Fibroblast of skin of left biceps (primary cell): ENCODE measurements around the gene ANO6.
"Not testable (repeated sequence)": the region's sequence is repeated elsewhere in the genome, so short reads cannot be mapped to it uniquely, and the experiment has no call there.

Source experiments
- DNase-seq, 2 experiments: peaks; one replicate each; pipeline ENCODE4 v3.0.0-alpha.2; 2013; ENCODE audit warnings: low read depth in 2 of 2

The ANO6 gene

DNA sequence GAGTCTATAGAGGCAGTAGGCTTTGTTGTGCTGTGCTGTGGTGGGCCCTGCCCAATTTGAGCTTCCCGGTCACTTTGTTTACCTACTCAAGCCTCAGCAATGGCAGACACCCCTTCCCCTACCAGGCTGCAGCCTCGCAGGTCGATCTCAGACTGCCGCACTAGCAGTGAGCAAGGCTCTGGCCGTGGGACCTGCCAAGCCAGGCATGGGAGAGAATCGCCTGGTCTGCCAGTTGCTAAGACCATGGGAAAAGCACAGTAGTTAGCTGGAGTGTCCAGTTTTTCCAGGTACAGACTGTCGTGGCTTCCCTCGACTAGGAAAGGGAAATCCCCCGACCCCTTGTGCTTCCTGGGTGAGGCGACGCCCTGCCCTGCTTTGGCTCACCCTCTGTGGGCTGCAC, 26.3 kb downstream of the ANO6 start:
- no peak for DNase-seq

DNA sequence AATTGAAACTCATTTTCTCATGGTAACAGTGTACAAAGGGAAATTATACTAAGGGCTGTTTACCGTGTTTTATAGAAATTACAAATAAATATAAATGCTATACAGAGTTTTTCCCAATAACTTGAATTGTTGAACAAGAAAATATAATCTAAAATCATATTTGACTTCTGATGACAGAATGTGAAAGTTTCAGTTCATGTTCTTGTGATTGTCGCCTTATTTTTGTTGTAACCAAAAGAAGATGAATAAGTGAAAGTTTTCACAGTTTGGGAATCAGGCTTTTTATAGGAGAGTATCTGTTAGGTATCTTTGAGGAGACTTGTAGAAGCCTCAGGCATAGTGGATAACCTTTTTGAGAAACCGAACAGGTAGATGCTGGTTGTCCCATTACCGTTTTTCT, 28.1 kb downstream of the ANO6 start:
- no peak for DNase-seq

DNA sequence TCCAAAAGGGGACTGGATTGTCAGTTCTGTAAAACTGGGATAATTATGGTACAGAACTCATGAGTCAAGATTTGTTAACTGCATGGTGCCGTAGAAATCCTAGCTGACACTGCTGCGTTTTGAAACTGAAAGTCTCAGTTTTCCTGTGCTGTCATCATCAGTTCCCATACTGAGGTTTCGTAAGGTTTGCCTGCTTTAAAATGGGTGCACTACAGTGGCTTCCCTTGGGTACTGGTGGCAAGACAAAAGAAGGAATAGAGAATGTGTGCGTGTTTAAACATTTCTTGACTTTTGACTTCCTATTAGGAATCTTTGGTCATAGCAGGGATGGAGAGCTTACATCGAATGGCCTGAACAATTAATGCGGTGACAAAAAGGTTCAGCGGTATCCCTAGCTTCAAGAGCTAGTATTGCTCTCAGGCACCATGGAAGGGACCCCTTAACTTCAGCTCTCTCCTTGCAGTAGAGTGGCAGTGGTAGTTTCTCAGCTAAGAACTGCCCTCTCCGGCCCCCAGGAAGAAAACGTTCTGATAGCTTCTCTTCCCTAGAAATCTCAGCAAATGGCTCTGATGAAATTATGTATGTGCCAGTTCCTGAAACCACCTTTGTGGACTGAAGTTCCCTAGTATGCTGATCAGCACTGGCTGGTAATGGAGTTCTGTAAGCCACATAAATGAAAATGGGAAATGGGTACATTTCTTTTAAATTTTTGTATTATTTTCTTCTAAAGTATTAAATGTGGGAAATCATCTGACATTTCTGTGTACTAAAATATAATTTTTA, 28.9 kb downstream of the ANO6 start:
- DNase-seq: no peak

DNA sequence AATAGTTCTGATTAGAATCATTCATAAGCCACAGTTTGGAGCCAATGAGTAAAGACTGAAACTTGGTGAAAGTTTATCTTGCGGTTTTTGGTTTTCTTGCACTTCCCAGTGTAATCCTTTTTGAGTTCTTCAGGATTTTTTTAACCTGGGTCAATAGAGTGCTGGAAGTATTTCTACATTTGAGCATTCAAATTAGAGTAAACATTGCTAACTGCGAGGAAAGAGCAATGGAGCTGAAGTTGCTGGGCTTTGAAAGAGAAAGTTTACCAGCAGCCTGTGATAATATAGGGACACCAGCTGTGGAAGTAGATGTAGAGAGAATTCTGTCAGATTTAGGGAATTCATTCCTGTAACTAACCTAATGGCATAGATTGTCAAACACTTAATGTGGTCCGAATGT, 30.3 kb downstream of the ANO6 start:
- DNase-seq: no peak

DNA sequence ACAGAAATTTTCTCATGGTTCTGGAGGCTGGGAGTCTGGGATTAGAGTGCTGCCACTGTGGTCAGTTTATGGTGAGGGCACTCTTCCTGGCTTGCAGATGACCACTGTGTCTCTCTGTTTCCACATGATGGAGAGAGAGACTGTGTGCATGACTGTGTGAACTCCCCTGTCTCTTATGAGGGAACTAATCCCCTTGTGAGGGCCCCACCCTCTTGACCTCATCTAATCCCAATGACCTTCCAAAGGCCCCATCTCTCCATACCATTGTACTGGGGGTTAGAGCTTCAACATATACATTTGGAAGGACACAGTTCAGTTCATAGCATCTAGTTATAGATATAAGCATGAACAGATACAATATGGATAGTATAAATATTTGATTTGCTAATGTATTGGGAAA, 31.7 kb downstream of the ANO6 start:
- no peak for DNase-seq

DNA sequence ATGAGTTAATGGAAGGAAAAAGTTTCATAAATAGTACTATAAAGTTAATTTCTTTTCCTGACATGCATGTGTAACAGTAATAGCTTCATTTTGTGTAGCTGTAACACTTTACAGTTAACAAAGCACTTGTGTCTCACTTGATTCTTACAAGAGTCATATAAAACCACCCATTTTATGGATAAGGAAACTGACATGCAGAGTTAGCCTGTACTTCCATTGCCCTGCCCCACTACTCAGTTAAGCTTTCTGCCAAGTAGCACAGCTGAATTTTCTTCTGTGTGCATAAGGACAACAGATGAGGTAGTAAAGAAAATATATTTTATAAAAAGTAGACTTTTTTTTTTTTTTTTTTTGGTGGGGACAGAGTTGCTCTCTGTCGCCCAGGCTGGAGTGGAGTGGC, 32.2 kb downstream of the ANO6 start:
- DNase-seq: no peak

DNA sequence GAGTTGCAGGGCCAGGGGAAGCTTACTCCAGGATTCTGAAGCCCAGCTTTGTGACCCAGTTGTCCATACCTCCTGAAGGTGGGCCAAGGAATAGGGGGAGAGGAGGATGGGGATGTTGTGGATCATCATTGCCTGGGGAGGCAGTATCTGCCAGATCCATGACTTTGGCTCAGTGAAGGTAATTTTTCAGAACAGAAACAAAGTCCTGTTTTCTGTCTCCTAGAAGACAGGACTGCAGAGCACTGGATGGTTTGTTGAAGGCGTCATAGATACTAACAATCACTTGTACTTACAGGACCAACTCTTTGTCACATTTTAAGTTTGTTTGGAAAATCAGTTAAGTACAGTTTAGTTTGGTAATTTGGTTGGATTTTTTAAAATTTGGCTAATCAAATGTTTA, 38.4 kb downstream of the ANO6 start:
- DNase-seq: no peak

DNA sequence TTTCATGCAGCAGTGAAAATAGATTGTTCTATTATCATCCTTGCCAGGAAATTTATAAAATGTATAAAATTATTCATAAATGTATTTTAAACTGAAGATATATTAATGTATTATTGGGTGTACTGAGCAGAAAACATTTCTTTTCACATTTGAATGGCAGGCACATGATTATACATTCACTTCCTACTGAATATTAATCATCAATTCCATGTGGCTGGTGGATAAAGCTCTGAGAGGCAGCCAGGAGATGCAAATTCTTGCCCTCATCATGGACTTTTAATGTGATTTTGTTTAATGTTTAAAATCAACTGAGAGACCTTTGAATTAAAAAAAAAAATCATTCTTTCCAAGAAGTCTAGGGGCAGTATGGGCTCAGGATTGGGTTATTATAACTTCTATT, 40.8 kb downstream of the ANO6 start:
- no peak for DNase-seq

DNA sequence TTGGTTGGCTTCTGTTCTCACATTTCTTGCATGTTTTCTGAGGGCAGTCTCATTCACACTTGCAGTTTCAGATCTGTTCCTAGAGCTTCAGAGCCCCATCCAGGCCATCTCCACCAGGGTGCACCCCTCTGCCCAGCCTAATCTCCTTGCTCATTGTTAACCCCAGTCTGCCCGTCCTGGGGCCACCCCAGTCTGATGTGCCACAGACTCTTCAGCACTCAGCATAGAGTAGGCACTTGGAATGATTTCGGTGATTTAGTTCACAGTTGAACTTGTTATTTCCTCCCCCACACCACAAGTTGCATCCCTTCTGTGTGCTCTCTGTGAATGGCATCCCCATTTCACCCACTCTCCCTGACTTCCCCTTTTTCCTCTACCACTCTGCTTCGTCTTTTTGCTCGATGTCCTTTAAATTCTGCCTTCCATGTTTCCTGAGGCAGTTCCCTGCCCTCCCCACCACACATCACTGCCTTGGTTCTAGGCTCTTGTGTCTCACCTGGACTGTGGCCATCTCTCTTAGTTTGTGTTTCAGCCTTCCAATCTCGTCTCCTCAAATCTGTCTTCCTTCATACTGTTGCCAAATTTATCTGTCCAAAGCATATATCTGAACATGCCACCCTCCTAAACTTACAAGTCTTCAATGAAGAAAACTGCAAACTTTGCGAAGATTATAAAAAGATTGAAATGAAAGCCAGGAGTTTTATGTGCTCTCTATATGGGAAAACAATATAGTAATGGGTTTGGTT, 41.5 kb downstream of the ANO6 start:
- no peak for DNase-seq

DNA sequence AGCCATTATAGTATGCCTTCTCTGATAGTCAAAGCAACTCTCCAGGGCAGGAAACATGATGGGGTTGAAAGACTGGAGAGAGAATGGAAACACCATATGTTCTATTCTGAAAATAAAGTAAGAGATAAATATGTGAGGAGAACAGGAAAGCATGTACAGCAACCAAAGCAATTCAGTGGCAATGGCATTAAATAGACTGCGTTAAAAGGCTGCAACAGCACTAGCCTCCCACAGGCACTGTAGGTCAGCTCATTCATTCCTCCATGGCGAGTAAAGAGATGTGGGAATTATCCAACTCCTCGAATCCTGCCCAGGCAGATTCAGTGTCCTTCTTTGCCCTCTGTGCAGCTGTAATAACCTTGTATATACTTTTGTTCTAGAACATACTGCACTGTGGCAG, 43.8 kb downstream of the ANO6 start:
- no peak for DNase-seq

DNA sequence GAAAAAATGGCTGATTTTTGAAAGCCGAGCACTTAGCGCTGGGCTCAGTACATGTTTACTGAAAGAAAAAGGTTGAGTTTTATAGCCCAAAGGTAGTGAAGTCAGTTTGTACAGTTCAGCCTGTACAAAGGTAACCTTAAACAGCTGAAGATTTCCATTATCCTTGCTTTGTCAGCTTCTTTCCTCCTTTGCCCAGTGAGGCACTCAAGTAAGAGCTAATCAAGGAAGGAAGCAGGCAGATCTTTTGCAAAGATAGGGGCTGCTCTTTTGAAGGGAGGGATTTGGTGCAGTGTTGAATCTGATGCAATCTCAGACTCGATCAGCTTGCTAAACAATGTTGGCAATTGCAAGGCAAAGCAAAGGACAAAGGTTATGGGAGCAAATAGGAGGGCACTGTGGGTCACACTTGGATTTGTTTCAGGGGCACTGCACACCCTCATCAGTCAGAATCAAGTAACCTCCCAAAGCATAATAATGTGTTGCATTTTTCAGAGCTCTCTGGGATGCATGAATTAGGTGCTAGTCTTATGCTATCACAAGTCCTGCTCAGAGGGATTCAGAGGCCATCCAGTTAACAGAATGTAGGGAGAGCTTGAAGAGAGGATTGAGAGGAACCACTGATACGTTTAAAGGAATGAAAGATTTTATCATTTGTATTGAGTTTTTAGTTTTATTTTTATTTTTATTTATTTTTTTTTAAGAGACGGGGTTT, 44.4 kb downstream of the ANO6 start:
- no peak for DNase-seq

DNA sequence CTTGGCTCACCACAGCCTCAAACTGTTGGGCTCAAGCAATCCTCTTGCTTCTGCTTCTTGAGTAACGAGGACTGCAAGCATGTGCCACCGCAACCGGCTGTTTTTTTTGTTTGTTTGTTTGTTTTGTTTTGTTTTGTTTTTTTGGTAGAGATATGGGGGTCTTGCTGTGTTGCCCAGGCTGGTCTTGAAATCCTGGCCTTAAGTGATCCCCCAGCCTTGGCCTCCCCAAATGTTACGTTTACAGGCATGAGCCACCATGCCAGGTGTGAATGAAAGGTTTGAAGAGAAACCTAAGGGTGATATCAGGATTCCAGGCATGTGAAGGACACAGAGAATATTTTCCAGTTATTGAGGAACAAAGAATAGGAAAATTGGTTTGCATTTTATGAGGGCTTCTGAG, 45.0 kb downstream of the ANO6 start:
- no peak for DNase-seq

DNA sequence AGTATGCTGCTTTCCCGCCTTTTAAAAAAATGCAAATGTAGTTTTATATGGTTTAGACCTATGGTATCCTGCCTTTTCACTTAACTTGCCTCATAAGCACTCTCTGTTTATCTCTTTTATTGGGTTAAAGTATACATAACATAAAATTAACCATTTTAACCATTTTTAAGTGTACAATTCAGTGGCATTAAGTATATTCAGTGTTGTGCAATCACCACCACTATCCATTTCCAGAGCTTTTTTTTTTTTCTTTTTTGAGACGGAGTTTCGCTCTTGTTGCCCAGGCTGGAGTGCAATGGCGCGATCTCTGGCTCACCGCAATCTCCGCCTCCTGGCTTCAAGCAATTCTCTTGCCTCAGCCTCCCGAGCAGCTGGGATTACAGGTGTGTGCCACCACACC, 46.3 kb downstream of the ANO6 start:
- DNase-seq: not testable (repeated sequence)

DNA sequence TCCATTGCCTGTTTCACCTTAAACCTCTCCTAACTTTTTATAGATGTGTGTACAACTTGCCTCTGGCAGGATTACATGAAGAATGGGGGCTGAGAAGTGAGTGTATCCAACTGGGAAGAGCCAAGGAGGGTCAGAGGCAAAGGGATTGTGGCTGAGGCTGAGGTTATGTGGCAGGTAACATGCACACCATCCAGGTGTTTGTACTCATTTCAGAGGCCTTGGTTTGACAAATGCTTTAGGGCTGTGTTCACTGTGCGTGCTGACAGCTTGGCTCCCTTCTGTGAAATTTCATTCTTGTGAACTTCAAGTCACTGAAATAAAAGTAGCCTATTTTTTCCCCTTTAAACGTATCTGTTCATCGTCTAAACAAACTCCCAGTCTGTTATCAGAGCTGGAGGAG, 47.7 kb downstream of the ANO6 start:
- DNase-seq: no peak

DNA sequence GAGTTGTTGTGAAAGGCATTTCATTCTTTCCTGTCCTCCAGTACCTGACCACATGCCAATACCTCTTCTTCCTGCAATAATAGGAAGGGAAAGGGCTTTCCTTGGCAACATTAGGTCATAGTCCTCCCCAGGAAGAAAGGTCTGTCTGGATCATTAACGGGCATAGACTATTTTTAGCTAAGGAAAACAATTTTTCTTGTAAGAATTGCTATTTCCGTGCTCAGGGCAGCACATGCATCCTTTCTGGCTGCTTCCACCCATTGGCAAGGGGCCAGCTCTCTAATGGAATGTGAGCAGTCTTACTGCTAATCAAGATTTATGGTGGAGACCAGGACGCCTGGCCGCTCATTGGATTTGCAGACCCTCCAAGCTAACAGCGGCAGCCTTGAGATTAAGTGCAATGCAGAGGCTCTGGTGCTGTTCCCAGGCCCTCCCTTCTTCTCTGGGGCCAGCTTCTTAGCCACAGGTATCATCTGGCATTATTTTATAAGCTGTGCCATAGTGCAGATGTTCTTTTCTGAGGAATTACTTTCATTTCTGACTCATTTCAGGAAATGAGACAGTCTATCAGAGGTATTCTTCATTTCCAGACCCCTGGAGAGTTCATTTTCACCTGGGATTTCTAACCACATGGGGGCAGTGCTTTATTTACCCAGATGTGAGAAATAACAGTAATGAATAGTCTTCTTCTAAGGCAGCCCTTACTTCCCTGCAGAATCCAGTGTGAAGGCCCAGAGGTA, 52.9 kb downstream of the ANO6 start:
- peak; percentile 79 to 83 for DNase-seq

DNA sequence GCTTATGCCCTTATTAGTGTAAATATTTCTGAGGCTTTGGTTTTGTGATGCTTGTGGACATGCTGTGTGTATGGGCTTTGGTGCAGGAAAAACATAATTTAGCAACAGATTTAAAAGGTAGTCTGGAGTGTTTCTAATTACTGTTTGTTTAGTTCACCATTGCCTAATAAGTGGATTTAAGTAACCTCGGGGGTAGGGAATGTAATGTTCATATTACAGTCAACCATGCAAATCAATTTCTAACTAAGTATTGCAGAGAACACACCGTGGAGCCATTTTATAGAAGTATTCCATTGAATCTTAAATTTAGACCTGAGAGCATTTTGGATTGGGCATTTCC, 53.5 kb downstream of the ANO6 start:
- no peak for DNase-seq

DNA sequence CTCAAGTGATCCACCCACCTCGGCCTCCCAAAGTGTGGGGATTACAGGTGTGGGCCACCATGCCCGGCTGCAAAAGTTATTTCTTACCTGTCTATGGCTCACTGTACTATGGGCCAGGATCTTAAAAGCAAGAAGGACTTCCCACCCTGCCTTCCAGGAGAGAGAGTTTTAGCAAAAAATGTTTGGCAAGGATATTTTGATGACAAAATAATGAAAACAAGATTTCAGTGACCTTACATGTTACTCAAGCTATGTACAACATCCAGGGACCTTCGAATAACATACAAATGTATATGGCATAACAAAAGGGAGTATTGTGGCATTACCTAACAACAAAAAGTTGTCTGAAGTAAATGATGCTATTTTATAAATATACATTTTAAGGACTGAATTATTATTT, 55.1 kb downstream of the ANO6 start:
- DNase-seq: no peak

DNA sequence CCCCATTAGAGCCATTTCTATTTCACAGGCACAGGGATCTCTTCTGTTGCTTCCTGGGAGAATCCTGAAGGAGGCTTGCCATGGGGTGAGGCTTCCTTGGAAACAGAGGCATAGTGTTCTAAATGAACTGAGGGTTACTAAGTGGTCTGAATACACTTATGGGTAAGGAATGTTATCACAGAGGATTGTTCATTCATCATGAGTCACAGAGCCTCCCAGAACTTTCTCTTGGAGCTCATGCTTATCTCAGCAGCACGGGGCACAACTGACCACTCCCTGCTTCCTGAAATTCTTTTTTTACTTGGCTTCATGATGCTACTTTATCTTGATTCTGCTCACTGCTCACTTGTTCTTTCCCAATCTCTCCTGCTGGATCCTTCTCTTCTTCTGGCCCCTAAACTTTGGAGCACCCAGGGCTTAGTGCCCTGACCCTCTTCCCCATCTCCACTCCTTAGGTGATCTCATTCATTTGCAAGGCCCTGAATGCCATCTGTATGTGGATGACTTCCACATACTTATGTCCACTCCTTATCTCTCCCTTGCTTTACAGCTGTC, 57.9 kb downstream of the ANO6 start:
- peak; percentile 67 for DNase-seq

DNA sequence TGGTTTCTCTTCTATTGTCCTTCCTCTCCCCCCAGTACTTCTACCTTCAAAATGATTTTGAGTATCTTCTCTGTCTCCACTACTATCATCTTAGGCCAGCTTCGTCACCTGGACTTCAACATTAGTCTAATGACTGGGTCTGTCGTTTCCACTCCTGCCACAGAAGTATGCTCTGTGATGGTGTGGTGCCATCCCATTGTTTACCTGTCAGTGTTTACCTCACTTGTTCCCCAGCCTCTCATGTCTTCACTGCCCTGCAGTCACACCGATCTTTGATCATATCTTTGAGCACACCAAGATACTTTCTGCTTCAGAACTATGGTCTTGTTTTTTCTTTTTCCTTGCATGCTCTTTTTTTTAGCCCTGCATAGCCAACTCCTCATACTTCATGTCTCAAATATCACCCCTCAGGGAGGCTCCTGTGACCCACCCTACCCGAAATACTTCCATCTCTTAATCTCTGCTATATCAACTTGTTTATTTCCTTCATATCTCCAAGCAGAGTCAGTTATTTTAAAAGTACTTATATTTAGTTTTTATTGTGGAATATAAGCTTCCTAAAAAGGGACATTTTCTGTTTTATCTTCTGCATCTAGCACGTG, 60.4 kb downstream of the ANO6 start:
- no peak for DNase-seq

DNA sequence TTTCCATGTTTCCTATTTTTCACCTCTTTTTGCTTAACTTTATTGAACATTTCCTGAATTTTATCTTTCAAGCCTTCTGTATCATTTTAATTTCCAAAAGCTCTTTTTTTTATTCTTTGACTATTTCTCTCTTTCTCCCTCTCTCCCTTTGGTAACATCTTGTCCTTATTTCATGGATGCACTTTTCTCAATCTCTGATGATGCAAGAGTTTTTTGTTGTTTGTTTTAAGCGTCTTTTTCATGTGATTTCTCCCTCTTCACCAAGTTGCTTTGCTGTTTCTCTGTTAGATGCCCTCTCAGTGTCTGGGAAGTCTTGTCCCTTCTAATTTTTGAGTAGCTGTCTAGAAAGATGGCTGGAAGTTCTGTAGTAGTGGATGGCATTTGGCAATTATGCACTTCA, 62.6 kb downstream of the ANO6 start:
- no peak for DNase-seq
